Smooth muscle cell (in vitro differentiated cells): ENCODE measurements around the gene ATXN1. TPM values are rescaled to one million over a fixed set of nuclear protein-coding genes. Genes with fewer than 3 reads are reported as not detected.

ENCODE experiments used
- DNase-seq: peaks from one replicate; lab custom pipeline; 2025; ENCODE audit not compliant: unreplicated experiment; lab: John Stamatoyannopoulos, UW
- H2AFZ ChIP-seq: fragments of 200-600 bp; sonication (generic); 2 replicates; pipeline ENCODE4 v1.6.0; 2016; ENCODE audit warnings: antibody characterized with exemption, low read depth, mild to moderate bottlenecking
- H3F3A ChIP-seq: fragments of 200-600 bp; sonication (generic); 2 replicates; pipeline ENCODE4 v1.6.0; 2017; ENCODE audit warnings: antibody characterized with exemption, low read depth
- H3K27ac ChIP-seq: fragments of 200-600 bp; sonication (generic); 2 replicates; pipeline ENCODE4 v1.5.1; 2016; ENCODE audit warnings: low read depth, mild to moderate bottlenecking
- H3K27me3 ChIP-seq: fragments of 200-600 bp; sonication (generic); 2 replicates; pipeline ENCODE4 v1.6.1; 2016; ENCODE audit warnings: low read depth, mild to moderate bottlenecking
- H3K36me3 ChIP-seq: fragments of 200-600 bp; sonication (generic); 2 replicates; pipeline ENCODE4 v1.5.1; 2016; ENCODE audit warnings: low read depth
- H3K4me1 ChIP-seq: fragments of 200-600 bp; sonication (generic); 2 replicates; pipeline ENCODE4 v1.5.1; 2016; ENCODE audit warnings: low read depth
- H3K4me2 ChIP-seq: fragments of 200-600 bp; sonication (generic); 2 replicates; pipeline ENCODE4 v1.6.0; 2016; ENCODE audit warnings: mild to moderate bottlenecking
- H3K4me3 ChIP-seq: fragments of 200-600 bp; sonication (generic); 2 replicates; pipeline ENCODE4 v1.5.1; 2016; ENCODE audit warnings: mild to moderate bottlenecking
- H3K79me2 ChIP-seq: fragments of 200-600 bp; sonication (generic); 2 replicates; pipeline ENCODE4 v1.6.0; 2016; ENCODE audit warnings: low read depth, mild to moderate bottlenecking
- H3K9ac ChIP-seq: fragments of 200-600 bp; sonication (generic); 2 replicates; pipeline ENCODE4 v1.6.0; 2016; ENCODE audit warnings: low read depth
- H3K9me3 ChIP-seq: fragments of 200-600 bp; sonication (generic); replicated peaks from 2 replicates; pipeline ENCODE4 v1.5.1; 2016; ENCODE audit warnings: low read depth
- H4K20me1 ChIP-seq: fragments of 200-600 bp; sonication (generic); 2 replicates; pipeline ENCODE4 v1.6.0; 2016; ENCODE audit warnings: low read depth
- WGBS: methylation state at CpG from one replicate; pipeline ENCODE4 v1.1.7; 2016; ENCODE audit warnings: low lambda C conversion rate; 5-methylcytosine and 5-hydroxymethylcytosine counted together
- polyA plus RNA-seq: library from polyadenylated mRNA; unstranded; fragments of >200 nt; fragmentation: Nextera tagmentation; extraction: Ambion mirVana; gene quantifications from 2 replicates; pipeline ENCODE4 v1.2.1, GENCODE V29; 2016
- total RNA-seq: library from RNA; depleted of rRNA; stranded (reverse); fragments of >200 nt; gene quantifications from 2 replicates; pipeline ENCODE4 v1.2.3, GENCODE V29; 2014
- TF ChIP-seq, protein P1 (sequence below): fragments of 200-600 bp; sonication (generic); IDR thresholded peaks from 2 replicates; pipeline ENCODE4 v1.5.1; 2017; ENCODE audit warnings: borderline replicate concordance, mild to moderate bottlenecking, antibody characterized with exemption; ENCODE audit not compliant: insufficient read depth, poor library complexity, severe bottlenecking

ATXN1 gene
- total and polyA plus RNA-seq, 2 experiments from 2014 or later = 17.9 to 40.6 TPM

DNA sequence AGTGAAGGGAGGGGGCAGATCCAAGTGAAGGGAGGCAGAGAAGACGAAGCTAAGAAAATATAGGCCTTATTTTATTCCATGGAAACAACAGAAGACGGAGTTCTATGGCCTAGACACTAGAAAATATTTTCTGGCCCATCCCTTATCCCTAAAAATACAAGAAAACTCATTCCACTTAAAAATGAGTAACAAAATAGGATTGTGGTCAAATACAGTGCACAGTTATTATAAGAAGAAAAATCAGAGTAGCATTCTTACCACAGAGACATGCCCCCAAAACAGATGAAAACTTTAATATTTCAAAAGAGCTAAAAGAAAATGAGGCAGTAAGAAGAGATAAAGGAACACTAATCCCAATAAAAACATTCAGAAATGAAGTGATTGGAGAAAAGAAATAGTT, 320.0 kb downstream of the ATXN1 start:
- 90% methylated on average over 2 of the region's 2 CpGs for WGBS
- no peaks in the 10 kb centered on the region for H3F3A ChIP-seq
- H3K36me3 ChIP-seq = no peaks in the 10 kb centered on the region
- no peaks in the 10 kb centered on the region for H3K9me3 ChIP-seq
- H3K79me2 ChIP-seq = peaks cover 16% of the 10 kb centered on the region
- peak overlapping the region; percentile 25 for H3K27ac ChIP-seq
- no peaks in the 10 kb centered on the region for H3K27me3 ChIP-seq
- no peak overlapping the region for H2AFZ ChIP-seq
- no peaks in the 10 kb centered on the region for H3K4me1 ChIP-seq
- no peak for DNase-seq
- H3K9ac ChIP-seq = no peak overlapping the region
- H3K4me3 ChIP-seq = no peak overlapping the region
- TF ChIP-seq, protein P1, sequence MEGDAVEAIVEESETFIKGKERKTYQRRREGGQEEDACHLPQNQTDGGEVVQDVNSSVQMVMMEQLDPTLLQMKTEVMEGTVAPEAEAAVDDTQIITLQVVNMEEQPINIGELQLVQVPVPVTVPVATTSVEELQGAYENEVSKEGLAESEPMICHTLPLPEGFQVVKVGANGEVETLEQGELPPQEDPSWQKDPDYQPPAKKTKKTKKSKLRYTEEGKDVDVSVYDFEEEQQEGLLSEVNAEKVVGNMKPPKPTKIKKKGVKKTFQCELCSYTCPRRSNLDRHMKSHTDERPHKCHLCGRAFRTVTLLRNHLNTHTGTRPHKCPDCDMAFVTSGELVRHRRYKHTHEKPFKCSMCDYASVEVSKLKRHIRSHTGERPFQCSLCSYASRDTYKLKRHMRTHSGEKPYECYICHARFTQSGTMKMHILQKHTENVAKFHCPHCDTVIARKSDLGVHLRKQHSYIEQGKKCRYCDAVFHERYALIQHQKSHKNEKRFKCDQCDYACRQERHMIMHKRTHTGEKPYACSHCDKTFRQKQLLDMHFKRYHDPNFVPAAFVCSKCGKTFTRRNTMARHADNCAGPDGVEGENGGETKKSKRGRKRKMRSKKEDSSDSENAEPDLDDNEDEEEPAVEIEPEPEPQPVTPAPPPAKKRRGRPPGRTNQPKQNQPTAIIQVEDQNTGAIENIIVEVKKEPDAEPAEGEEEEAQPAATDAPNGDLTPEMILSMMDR = no peak
- no peak overlapping the region for H3K4me2 ChIP-seq
- H4K20me1 ChIP-seq = peaks cover 25% of the 10 kb centered on the region

DNA sequence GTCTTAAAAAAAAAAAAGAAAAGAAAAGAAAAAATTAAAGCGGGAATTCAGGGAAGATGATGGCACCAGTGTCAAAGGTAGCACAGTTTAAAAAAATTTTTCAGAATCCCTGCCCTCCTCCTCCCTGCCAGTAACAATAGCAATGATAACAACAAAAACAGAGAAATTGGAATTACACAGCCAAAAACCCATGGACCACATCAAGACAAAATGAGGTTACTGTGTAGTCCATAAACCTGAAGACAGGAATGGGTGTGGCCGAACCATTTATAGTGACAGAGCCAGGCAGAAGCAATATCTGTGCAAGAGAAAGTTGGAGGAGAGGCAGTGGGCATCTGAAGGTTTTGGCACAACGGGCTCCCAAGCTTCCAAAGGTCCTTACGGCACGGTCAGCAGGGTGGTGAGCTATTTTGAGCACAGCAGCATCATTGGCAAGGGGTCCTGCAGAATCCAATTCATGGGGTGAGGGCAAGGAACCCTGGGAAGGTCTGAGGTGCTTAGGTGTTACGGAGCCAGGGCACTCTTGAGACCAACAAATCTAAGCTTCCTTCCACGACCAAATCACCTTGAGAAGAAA, 320.5 kb downstream of the ATXN1 start:
- H3K9ac ChIP-seq = no peak overlapping the region

DNA sequence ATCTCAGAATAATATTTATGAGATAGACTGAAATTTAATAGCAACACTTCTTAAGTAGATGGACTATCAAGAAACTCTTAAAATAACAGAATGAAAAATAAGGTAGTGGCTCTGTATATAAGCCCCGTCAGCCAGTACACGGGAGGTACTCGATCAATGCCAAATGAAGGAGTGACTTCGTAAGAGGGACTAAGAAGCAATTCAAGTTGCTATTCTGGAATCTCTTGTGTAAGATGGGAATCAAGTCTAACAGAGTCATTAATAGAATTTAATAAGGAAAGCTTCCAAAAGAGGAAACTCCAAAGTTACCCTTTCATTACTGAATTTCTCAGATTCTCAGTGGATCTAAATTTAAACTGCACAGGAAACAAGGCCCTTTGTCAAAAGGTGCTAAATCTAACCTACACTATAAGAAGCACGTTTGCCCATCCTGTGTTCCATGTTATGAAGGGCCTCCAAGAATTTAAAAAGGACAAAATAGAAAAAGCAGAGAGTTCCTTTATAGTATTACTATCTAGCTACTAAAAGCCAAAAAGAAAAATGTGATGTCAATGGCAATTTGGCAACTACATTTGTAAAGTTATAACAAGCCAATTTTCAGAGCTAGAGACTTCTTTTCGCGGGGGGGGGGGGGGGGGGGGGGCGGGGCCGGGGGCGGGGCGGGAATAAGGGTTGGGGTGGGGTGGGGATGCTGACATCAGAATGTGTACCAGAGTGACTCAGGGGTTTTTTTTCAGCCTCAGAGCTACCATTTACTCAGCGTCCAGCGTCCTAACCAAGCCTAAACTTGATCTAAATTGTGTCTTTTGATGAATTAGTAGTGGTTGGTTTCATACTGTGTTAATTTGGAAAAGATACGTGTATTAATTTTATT, 322.3 kb downstream of the ATXN1 start:
- H3K4me1 ChIP-seq = no peaks in the 10 kb centered on the region
- no peak overlapping the region for H3K4me3 ChIP-seq
- TF ChIP-seq, protein P1 = no peak
- H3K27ac ChIP-seq = peak overlapping the region; percentile 39
- no peak overlapping the region for H2AFZ ChIP-seq
- WGBS = 58% methylated on average over 10 of the region's 14 CpGs
- H3F3A ChIP-seq = no peaks in the 10 kb centered on the region
- H3K79me2 ChIP-seq = peaks cover 11% of the 10 kb centered on the region
- H3K9me3 ChIP-seq = no peaks in the 10 kb centered on the region
- H3K36me3 ChIP-seq = no peaks in the 10 kb centered on the region
- H3K27me3 ChIP-seq = no peaks in the 10 kb centered on the region
- peak overlapping the region; percentile 35 for H3K4me2 ChIP-seq
- no peak for DNase-seq
- H4K20me1 ChIP-seq = peaks cover 17% of the 10 kb centered on the region
- no peak overlapping the region for H3K9ac ChIP-seq

More for the DNA sequence above, 320.5 kb downstream of the ATXN1 start:
- Histone ChIP-seq H3K79me2 (peaks cover 16% of the 10 kb centered on the region), H2AFZ (no peak overlapping the region), H3K27me3 (no peaks in the 10 kb centered on the region), H3K27ac (no peak overlapping the region), H3F3A (no peaks in the 10 kb centered on the region), H3K4me1 (no peaks in the 10 kb centered on the region), H3K4me2 (no peak overlapping the region), H3K4me3 (no peak overlapping the region), H3K9me3 (no peaks in the 10 kb centered on the region), H4K20me1 (peaks cover 25% of the 10 kb centered on the region), H3K36me3 (no peaks in the 10 kb centered on the region)
- WGBS = 97% methylated on average over 7 of the region's 7 CpGs
- DNase-seq = no peak
- TF ChIP-seq, protein P1 = no peak

DNA sequence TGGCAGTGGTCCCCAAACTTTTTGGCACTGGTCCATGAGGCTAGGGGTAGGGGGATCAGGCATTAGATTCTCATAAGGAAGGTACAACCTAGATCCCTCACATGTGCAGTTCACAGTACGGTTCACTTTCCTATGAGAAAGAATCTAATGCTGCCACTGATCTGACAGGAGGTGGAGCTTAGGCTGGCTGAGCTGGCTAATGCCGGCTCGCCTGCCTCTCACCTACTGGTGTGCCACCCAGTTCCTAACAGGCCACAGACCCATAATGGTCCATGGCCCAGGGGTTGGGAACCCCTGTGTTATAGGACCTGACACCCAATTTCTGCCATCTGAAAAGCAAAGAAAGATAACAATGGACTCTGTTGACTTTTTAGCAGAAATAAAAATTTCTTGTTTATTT, 323.3 kb downstream of the ATXN1 start:
- TF ChIP-seq, protein P1 = no peak
- Histone ChIP-seq H3K79me2 (peaks cover 4% of the 10 kb centered on the region), H3K4me2 (no peak overlapping the region), H3K36me3 (no peaks in the 10 kb centered on the region), H3K4me3 (no peak overlapping the region), H3K27ac (no peak overlapping the region), H3F3A (no peaks in the 10 kb centered on the region), H3K27me3 (no peaks in the 10 kb centered on the region), H3K9me3 (no peaks in the 10 kb centered on the region), H2AFZ (no peak overlapping the region), H3K9ac (no peak overlapping the region), H4K20me1 (peaks cover 21% of the 10 kb centered on the region), H3K4me1 (no peaks in the 10 kb centered on the region)
- no peak for DNase-seq
- WGBS = 94% methylated on average over 3 of the region's 3 CpGs
